HEK293 (cell line): ENCODE data around the gene CC2D2B.
A peak's percentile ranks its signal among the peaks of the same experiment; 100 is the strongest.

Source experiments
- BCL6B ChIP-seq: fragments of 450-650 bp; formaldehyde crosslinking; IDR thresholded peaks from 2 replicates; pipeline ENCODE4 v1.5.1; 2017; ENCODE audit warnings: missing biosample characterization, missing genetic modification characterization
- GLI2 ChIP-seq: fragments of 450-650 bp; formaldehyde crosslinking; IDR thresholded peaks from 2 replicates; pipeline ENCODE4; 2017; ENCODE audit warnings: missing biosample characterization, missing genetic modification characterization, low read depth, borderline replicate concordance
- KLF10 ChIP-seq: fragments of 450-650 bp; IDR thresholded peaks from 2 replicates; pipeline ENCODE4 v1.5.1; 2018; ENCODE audit warnings: missing biosample characterization, mild to moderate bottlenecking, missing genetic modification characterization
- KLF16 ChIP-seq: fragments of 450-650 bp; formaldehyde crosslinking; IDR thresholded peaks from 2 replicates; pipeline ENCODE4 v1.5.1; 2017; ENCODE audit warnings: missing biosample characterization, missing genetic modification characterization
- KLF17 ChIP-seq: fragments of 450-650 bp; formaldehyde crosslinking; IDR thresholded peaks from 2 replicates; pipeline ENCODE4 v1.5.1; 2016; ENCODE audit warnings: missing biosample characterization, missing genetic modification characterization
- KLF9 ChIP-seq: fragments of 450-650 bp; formaldehyde crosslinking; IDR thresholded peaks from 2 replicates; pipeline ENCODE4 v1.5.1; 2016; ENCODE audit warnings: missing biosample characterization, missing genetic modification characterization, low read depth
- MZF1 ChIP-seq: fragments of 450-650 bp; formaldehyde crosslinking; IDR thresholded peaks from 2 replicates; pipeline ENCODE4 v1.5.1; 2017; ENCODE audit warnings: missing biosample characterization, missing genetic modification characterization, borderline replicate concordance
- OVOL3 ChIP-seq: fragments of 450-650 bp; formaldehyde crosslinking; IDR thresholded peaks from 2 replicates; pipeline ENCODE4 v1.5.1; 2016; ENCODE audit warnings: missing biosample characterization, missing genetic modification characterization
- RBAK ChIP-seq: fragments of 450-650 bp; formaldehyde crosslinking; IDR thresholded peaks from 2 replicates; pipeline ENCODE4 v1.5.1; 2016; ENCODE audit warnings: missing biosample characterization, missing genetic modification characterization
- REPIN1 ChIP-seq: fragments of 450-650 bp; formaldehyde crosslinking; IDR thresholded peaks from 2 replicates; pipeline ENCODE4 v1.5.1; 2017; ENCODE audit warnings: missing biosample characterization, missing genetic modification characterization, low read depth
- TCF7L2 ChIP-seq: IDR thresholded peaks from 2 replicates; pipeline ENCODE4 v1.6.1; 2011; ENCODE audit warnings: low read depth, mild to moderate bottlenecking, inconsistent platforms, low read length, moderate library complexity, borderline replicate concordance
- ZBTB7A ChIP-seq: fragments of 450-650 bp; formaldehyde crosslinking; IDR thresholded peaks from 2 replicates; pipeline ENCODE4 v1.5.1; 2016; ENCODE audit warnings: low read depth, missing biosample characterization, missing genetic modification characterization
- ZIC2 ChIP-seq: fragments of 450-650 bp; formaldehyde crosslinking; IDR thresholded peaks from 2 replicates; pipeline ENCODE4 v1.5.1; 2016; ENCODE audit warnings: missing biosample characterization, missing genetic modification characterization
- ZNF10 ChIP-seq: fragments of 450-650 bp; formaldehyde crosslinking; IDR thresholded peaks from 2 replicates; pipeline ENCODE4 v1.5.1; 2017; ENCODE audit warnings: missing biosample characterization, missing genetic modification characterization
- ZNF248 ChIP-seq: fragments of 450-650 bp; formaldehyde crosslinking; IDR thresholded peaks from 2 replicates; pipeline ENCODE4 v1.5.1; 2017; ENCODE audit warnings: missing biosample characterization, missing genetic modification characterization
- ZNF266 ChIP-seq: fragments of 450-650 bp; formaldehyde crosslinking; IDR thresholded peaks from 2 replicates; pipeline ENCODE4 v1.5.1; 2016; ENCODE audit warnings: missing biosample characterization, missing genetic modification characterization, low read depth
- ZNF335 ChIP-seq: fragments of 450-650 bp; formaldehyde crosslinking; conservative IDR thresholded peaks from 2 replicates; pipeline ENCODE4 v1.5.1; 2016; ENCODE audit warnings: missing biosample characterization, missing genetic modification characterization
- ZNF366 ChIP-seq: fragments of 450-650 bp; formaldehyde crosslinking; conservative IDR thresholded peaks from 2 replicates; pipeline ENCODE4 v1.5.1; 2016; ENCODE audit warnings: missing biosample characterization, missing genetic modification characterization
- ZNF580 ChIP-seq: fragments of 450-650 bp; formaldehyde crosslinking; IDR thresholded peaks from 2 replicates; pipeline ENCODE4 v1.5.1; 2016; ENCODE audit warnings: missing biosample characterization, missing genetic modification characterization
- ZNF621 ChIP-seq: fragments of 450-650 bp; formaldehyde crosslinking; IDR thresholded peaks from 2 replicates; pipeline ENCODE4 v1.5.1; 2017; ENCODE audit warnings: missing biosample characterization, missing genetic modification characterization
- ZNF626 ChIP-seq: fragments of 450-650 bp; sonication (Bioruptor Pico); formaldehyde crosslinking; IDR thresholded peaks from 2 replicates; pipeline ENCODE4 v1.5.1; 2018; ENCODE audit warnings: missing biosample characterization, missing genetic modification characterization, inconsistent platforms
- ZNF692 ChIP-seq: fragments of 450-650 bp; formaldehyde crosslinking; IDR thresholded peaks from 2 replicates; pipeline ENCODE4 v1.5.1; 2016; ENCODE audit warnings: missing biosample characterization, missing genetic modification characterization
- ZNF76 ChIP-seq: fragments of 450-650 bp; formaldehyde crosslinking; IDR thresholded peaks from 2 replicates; pipeline ENCODE4; 2016; ENCODE audit warnings: low read depth, missing biosample characterization, missing genetic modification characterization, borderline replicate concordance
- ZNF837 ChIP-seq: fragments of 450-650 bp; formaldehyde crosslinking; IDR thresholded peaks from 2 replicates; pipeline ENCODE4 v1.5.1; 2016; ENCODE audit warnings: missing biosample characterization, missing genetic modification characterization
- ZSCAN18 ChIP-seq: fragments of 450-650 bp; formaldehyde crosslinking; IDR thresholded peaks from 2 replicates; pipeline ENCODE4 v1.5.1; 2016; ENCODE audit warnings: missing biosample characterization, missing genetic modification characterization
- TF ChIP-seq, protein P1 (sequence below): fragments of 450-650 bp; formaldehyde crosslinking; IDR thresholded peaks from 2 replicates; pipeline ENCODE4 v1.5.1; 2016; ENCODE audit warnings: missing biosample characterization, missing genetic modification characterization
- TF ChIP-seq, protein P2 (sequence below): fragments of 450-650 bp; formaldehyde crosslinking; IDR thresholded peaks from 2 replicates; pipeline ENCODE4 v1.5.0; 2017; ENCODE audit warnings: missing biosample characterization, missing genetic modification characterization, borderline replicate concordance

Gene CC2D2B

GRCh38 chr10:96043033-96043892 is 135.5 kb downstream of the CC2D2B start, which contains the start of gene CCNJ (continued):
- TF ChIP-seq, protein P1, sequence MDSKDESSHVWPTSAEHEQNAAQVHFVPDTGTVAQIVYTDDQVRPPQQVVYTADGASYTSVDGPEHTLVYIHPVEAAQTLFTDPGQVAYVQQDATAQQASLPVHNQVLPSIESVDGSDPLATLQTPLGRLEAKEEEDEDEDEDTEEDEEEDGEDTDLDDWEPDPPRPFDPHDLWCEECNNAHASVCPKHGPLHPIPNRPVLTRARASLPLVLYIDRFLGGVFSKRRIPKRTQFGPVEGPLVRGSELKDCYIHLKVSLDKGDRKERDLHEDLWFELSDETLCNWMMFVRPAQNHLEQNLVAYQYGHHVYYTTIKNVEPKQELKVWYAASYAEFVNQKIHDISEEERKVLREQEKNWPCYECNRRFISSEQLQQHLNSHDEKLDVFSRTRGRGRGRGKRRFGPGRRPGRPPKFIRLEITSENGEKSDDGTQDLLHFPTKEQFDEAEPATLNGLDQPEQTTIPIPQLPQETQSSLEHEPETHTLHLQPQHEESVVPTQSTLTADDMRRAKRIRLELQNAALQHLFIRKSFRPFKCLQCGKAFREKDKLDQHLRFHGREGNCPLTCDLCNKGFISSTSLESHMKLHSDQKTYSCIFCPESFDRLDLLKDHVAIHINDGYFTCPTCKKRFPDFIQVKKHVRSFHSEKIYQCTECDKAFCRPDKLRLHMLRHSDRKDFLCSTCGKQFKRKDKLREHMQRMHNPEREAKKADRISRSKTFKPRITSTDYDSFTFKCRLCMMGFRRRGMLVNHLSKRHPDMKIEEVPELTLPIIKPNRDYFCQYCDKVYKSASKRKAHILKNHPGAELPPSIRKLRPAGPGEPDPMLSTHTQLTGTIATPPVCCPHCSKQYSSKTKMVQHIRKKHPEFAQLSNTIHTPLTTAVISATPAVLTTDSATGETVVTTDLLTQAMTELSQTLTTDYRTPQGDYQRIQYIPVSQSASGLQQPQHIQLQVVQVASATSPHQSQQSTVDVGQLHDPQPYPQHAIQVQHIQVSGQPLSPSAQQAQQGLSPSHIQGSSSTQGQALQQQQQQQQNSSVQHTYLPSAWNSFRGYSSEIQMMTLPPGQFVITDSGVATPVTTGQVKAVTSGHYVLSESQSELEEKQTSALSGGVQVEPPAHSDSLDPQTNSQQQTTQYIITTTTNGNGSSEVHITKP, result peak; percentile 87
- TF ChIP-seq ZNF580 (tag by site-specific recombination) (no peak), ZNF248 (no peak), KLF9 (tag by site-specific recombination) (no peak; the same call in 1 of the 2 replicates), ZNF692 (peak; percentile 16), ZNF10 (tag by site-specific recombination) (peak; percentile 45; the same call in 1 of the 2 replicates), MZF1 (tag by site-specific recombination) (no peak), ZNF366 (no peak), ZNF837 (tag by site-specific recombination) (no peak), ZNF76 (tag by site-specific recombination) (peak; percentile 17; the same call in 1 of the 2 replicates), ZNF335 (tag by site-specific recombination) (peak; percentile 89), BCL6B (tag by site-specific recombination) (no peak), ZSCAN18 (tag by site-specific recombination) (no peak), REPIN1 (tag by site-specific recombination) (no peak), KLF17 (tag by site-specific recombination) (no peak), TCF7L2 (peak; percentile 52; the same call in 1 of the 2 replicates), ZBTB7A (no peak), KLF16 (tag by site-specific recombination) (no peak), ZIC2 (tag by site-specific recombination) (peak; percentile 6; the same call in 1 of the 2 replicates), GLI2 (tag by site-specific recombination) (no peak), KLF10 (tag by site-specific recombination) (0 out of 2 replicates have a peak, but pooled peaks have one; percentile 44), ZNF626 (tag by site-specific recombination) (no peak), ZNF621 (tag by site-specific recombination) (no peak), OVOL3 (no peak), RBAK (tag by site-specific recombination) (no peak), ZNF266 (tag by site-specific recombination) (no peak)
- TF ChIP-seq, protein P2, sequence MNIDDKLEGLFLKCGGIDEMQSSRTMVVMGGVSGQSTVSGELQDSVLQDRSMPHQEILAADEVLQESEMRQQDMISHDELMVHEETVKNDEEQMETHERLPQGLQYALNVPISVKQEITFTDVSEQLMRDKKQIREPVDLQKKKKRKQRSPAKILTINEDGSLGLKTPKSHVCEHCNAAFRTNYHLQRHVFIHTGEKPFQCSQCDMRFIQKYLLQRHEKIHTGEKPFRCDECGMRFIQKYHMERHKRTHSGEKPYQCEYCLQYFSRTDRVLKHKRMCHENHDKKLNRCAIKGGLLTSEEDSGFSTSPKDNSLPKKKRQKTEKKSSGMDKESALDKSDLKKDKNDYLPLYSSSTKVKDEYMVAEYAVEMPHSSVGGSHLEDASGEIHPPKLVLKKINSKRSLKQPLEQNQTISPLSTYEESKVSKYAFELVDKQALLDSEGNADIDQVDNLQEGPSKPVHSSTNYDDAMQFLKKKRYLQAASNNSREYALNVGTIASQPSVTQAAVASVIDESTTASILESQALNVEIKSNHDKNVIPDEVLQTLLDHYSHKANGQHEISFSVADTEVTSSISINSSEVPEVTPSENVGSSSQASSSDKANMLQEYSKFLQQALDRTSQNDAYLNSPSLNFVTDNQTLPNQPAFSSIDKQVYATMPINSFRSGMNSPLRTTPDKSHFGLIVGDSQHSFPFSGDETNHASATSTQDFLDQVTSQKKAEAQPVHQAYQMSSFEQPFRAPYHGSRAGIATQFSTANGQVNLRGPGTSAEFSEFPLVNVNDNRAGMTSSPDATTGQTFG (tag by site-specific recombination), result no peak
